Heart left ventricle (tissue), 16 donors: Measurements from ENCODE around the gene RAI1. TPM values are rescaled to one million over a fixed set of nuclear protein-coding genes. Genes with fewer than 3 reads are reported as not detected.

ENCODE experiments used
- ATAC-seq, 4 donors: fragments of 200-7000 bp; cut with Tn5 transposase; one replicate each; pipeline ENCODE4 v1.9.1; 2020 to 2022; ENCODE audit warnings: moderate library complexity in 4 of 4, mild to moderate bottlenecking in 3 of 4, moderate number of reproducible peaks in 1 of 4
- DNase-seq, 5 donors: peaks; one replicate each; pipeline ENCODE4 v3.0.0-alpha.2; 2020
- H3K27ac ChIP-seq, 12 donors: fragments of 200-600 bp; sonication (generic) in 4 of 12; one replicate each; pipeline versions ENCODE4 v1.5.0 to v1.8.0; 2016 to 2022; ENCODE audit warnings: mild to moderate bottlenecking in 2 of 12
- H3K27me3 ChIP-seq, 9 donors: fragments of 200-600 bp; sonication (generic) in 2 of 9; one replicate each; pipeline versions ENCODE4 v1.5.1 to v1.8.0; 2016 to 2022; ENCODE audit warnings: mild to moderate bottlenecking in 3 of 9
- H3K36me3 ChIP-seq, 9 donors: fragments of 200-600 bp; sonication (generic) in 2 of 9; one replicate each; pipeline versions ENCODE4 v1.5.0 to v1.8.0; 2018 to 2022; ENCODE audit warnings: mild to moderate bottlenecking in 2 of 9
- H3K4me1 ChIP-seq, 12 donors: fragments of 200-600 bp; sonication (generic) in 4 of 12; one replicate each; pipeline versions ENCODE4 v1.5.0 to v1.8.0; 2016 to 2022; ENCODE audit warnings: mild to moderate bottlenecking in 3 of 12
- H3K4me3 ChIP-seq, 12 donors: fragments of 200-600 bp; sonication (generic) in 4 of 12; one replicate each; pipeline versions ENCODE4 v1.5.0 to v1.8.0; 2017 to 2022; ENCODE audit warnings: mild to moderate bottlenecking in 9 of 12, moderate library complexity in 4 of 12
- H3K9me3 ChIP-seq, 12 donors: fragments of 200-600 bp; sonication (generic) in 4 of 12; one replicate each; pipeline versions ENCODE4 v1.5.0 to v1.8.0; 2016 to 2022; ENCODE audit warnings: mild to moderate bottlenecking in 1 of 12
- POLR2A ChIP-seq, 2 donors: fragments of 450-650 bp; IDR thresholded peaks; one replicate each; pipeline ENCODE4 v1.6.1; 2017; ENCODE audit warnings: antibody characterized with exemption in 2 of 2, mild to moderate bottlenecking in 2 of 2, moderate library complexity in 2 of 2
- WGBS, 4 donors: extraction: QIAGEN DNeasy Blood & Tissue Kit in 2 of 4; methylation state at CpG; one replicate each; pipeline versions ENCODE4 v1.1.5 to v1.1.7; 2013 to 2018; 5-methylcytosine and 5-hydroxymethylcytosine counted together
- intact Hi-C, 10 donors: fragments of 100-400 bp; cut with DNase I; formaldehyde crosslinking; loops; one replicate each; pipeline versions ENCODE4 v1.11.1 to v1.14.2; 2022
- polyA plus RNA-seq, 2 donors: library from polyadenylated mRNA; stranded (reverse); fragments of 200-250 nt; gene quantifications; one replicate each; pipeline ENCODE4 v1.2.3, GENCODE V29; 2013
- total RNA-seq, 9 donors: library from RNA; depleted of rRNA in 2 of 9; stranded (reverse); fragments of >200 nt in 2 of 9; fragmentation: NEBNext Ultra II Directional in 3 of 9; extraction: Animal tissue kit (Norgen Biotek cat#: 25700) in 3 of 9; gene quantifications; one replicate each; pipeline versions ENCODE4 v1.1.0 to v1.2.4, GENCODE V29; 2016 to 2023
- TF ChIP-seq, protein P1 (sequence below), 12 donors: fragments of 200-600 bp; sonication (generic) in 4 of 12; IDR thresholded peaks; one replicate each; pipeline versions ENCODE4 v1.5.0 to v1.8.0; 2018 to 2022; ENCODE audit warnings: antibody characterized with exemption in 12 of 12, mild to moderate bottlenecking in 5 of 12
- donor health status: ischemic (EF 13 %, LVEDD 7.1; RV severe dilation, severe dysfunction).
- donor health status: healthy with polysubstance abuse.
- donor health status: DM: no; HTN: yes; CAD: no.
- donor health status: DM: no; HTN: no; CAD: no.
- donor health status: ischemic (EF 25% LVEDD 6.9; RV normal size, moderate dysfunction).
- donor health status: ischemic (EF 25% LVEDD 5.7; RV mildly dilated, moderate dysfunction).
- donor health status: healthy.
- donor health status: DM: yes; HTN: yes; CAD: no.
- donor health status: ischemic (EF 35%, LVEDD 5.7; RV mildly dilated, moderate dysfunction).
- donor health status: nonischemic (EF 11% LVEDD 7.7; RV severe dilation, severe dysfunction).
- donor health status: DM: yes; HTN: yes; CAD: no.
- donor health status: PGD.
- donor health status: ischemic (EF 29% LVEDD 5.4; RV normal size, mild dysfunction).
- donor health status: nonischemic (EF 23%, LVEDD 6.1; RV moderate dilation, normal function).

Gene RAI1
- total and polyA plus RNA-seq, 11 donors, result 15.1 to 37.2 (median 20.8) TPM

DNA sequence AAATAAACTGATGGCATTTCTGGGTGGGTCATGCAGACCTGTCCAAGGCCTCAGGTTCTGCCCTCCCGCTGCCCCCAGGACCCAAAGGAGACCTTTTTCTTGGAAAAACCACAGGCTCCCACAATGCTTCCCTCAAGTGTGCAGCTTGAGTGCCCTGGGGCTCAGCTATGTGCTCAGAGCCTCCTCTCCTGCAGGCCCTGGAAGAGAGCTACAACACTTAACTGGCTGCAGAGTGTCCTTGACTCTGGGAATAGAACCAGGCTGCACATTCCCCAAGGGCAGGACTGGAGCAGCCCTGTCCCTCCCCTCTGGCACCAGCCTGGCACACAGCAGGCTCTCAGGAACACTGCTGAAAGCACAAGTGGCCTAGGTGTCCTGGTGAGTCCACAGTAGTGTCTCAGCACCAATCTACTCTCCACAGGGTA lies 160.4 kb downstream of the RAI1 start:
- Histone ChIP-seq H3K4me3 (no peak overlapping the region), H3K36me3 (peaks cover 0 to 9% (median 3%) of the 10 kb centered on the region in 9 donors), H3K27me3 (no peaks in the 10 kb centered on the region), H3K4me1 (peaks cover 23 to 65% (median 54%) of the 10 kb centered on the region in 12 donors), H3K9me3 (no peaks in the 10 kb centered on the region), H3K27ac (peak overlapping the region; percentile 95 to 100 (median 98))
- intact Hi-C loops, result no loop called here
- TF ChIP-seq, protein P1, sequence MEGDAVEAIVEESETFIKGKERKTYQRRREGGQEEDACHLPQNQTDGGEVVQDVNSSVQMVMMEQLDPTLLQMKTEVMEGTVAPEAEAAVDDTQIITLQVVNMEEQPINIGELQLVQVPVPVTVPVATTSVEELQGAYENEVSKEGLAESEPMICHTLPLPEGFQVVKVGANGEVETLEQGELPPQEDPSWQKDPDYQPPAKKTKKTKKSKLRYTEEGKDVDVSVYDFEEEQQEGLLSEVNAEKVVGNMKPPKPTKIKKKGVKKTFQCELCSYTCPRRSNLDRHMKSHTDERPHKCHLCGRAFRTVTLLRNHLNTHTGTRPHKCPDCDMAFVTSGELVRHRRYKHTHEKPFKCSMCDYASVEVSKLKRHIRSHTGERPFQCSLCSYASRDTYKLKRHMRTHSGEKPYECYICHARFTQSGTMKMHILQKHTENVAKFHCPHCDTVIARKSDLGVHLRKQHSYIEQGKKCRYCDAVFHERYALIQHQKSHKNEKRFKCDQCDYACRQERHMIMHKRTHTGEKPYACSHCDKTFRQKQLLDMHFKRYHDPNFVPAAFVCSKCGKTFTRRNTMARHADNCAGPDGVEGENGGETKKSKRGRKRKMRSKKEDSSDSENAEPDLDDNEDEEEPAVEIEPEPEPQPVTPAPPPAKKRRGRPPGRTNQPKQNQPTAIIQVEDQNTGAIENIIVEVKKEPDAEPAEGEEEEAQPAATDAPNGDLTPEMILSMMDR (IDR thresholded peaks at IDR 0.05), result no peak
- TF ChIP-seq POLR2A (IDR thresholded peaks at IDR 0.05), result no peak
- WGBS, 4 donors, result 63 to 80% (median 73%) methylated on average over 1 of the region's 1 CpG
- DNase-seq (peak in 4 of 5 donors; percentile 74 to 91 (median 83)), ATAC-seq (peak; percentile 59 to 71 (median 60))

GRCh38 chr17:17842111-17842876 lies 161.0 kb downstream of the RAI1 start:
- no peak for TF ChIP-seq POLR2A (IDR thresholded peaks at IDR 0.05)
- TF ChIP-seq, protein P1 (IDR thresholded peaks at IDR 0.05), result no peak
- no peak overlapping the region for H3K4me3 ChIP-seq
- DNase-seq (no peak), ATAC-seq (no peak)
- H3K36me3 ChIP-seq, result peaks cover 0 to 16% (median 9%) of the 10 kb centered on the region in 9 donors
- H3K9me3 ChIP-seq, result no peaks in the 10 kb centered on the region
- H3K27me3 ChIP-seq, result no peaks in the 10 kb centered on the region
- H3K4me1 ChIP-seq, result peaks cover 22 to 58% (median 48%) of the 10 kb centered on the region in 12 donors
- peak overlapping the region; percentile 60 to 100 (median 98) for H3K27ac ChIP-seq
- 49 to 70% (median 51%) methylated on average over 4 to 9 of the region's 9 CpGs for WGBS, 4 donors
- intact Hi-C loops, result no loop called here

DNA sequence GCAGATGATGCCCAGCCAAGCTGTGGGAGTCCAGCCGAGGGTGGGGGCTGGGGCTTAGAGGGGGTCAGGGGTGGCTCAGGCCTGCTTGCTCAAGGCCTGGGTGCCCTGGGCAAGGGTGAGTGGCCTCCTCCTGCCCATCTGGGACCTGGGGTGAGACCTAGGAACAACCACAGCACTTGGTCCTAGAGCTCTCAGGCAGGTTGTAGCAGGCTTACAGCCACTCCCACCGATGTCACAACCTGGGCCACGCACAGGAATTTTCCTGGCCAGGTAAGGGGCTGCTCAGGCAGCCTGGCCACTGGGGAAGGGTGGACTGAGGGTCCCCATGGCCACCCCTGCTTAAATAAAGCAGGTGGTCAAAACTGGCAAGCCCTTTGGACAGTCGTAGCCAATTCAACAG lies 161.8 kb downstream of the RAI1 start:
- H3K27ac ChIP-seq, result peak overlapping the region in 5 of 12 donors; percentile 97 to 99 (median 98)

DNA sequence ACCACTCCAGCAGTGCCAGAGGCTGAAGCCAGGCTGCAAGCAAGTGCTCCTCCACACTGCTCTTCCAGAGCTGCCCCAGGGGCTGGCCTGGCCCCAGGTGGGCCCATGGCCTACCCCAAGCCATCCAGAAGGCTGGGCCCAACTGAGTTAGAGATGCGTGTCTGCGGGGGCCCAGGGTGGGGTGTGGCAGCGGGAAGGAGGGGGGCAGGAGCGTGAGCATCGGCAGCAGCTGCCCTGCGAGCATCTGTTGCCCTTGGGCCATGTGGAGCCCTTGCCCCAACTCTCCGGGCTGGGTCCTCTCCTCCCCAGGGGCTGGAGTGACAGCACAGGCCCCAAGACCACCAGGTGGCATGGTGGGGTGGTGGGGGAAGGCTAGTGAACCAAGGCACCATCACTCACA lies 162.8 kb downstream of the RAI1 start:
- Histone ChIP-seq H3K9me3 (no peaks in the 10 kb centered on the region), H3K4me3 (no peak overlapping the region), H3K36me3 (peaks cover 0 to 17% (median 11%) of the 10 kb centered on the region in 9 donors), H3K4me1 (peaks cover 15 to 50% (median 39%) of the 10 kb centered on the region in 12 donors), H3K27me3 (no peaks in the 10 kb centered on the region), H3K27ac (peak overlapping the region in 1 of 12 donors; percentile 9)
- DNase-seq, result no peak
- no peak for ATAC-seq
- no peak for TF ChIP-seq POLR2A (IDR thresholded peaks at IDR 0.05)
- intact Hi-C loops, result no loop called here
- WGBS, 4 donors, result 77 to 90% (median 86%) methylated on average over 5 to 7 of the region's 7 CpGs

More for the DNA sequence above, 161.8 kb downstream of the RAI1 start:
- Histone ChIP-seq H3K4me1 (peaks cover 14 to 50% (median 40%) of the 10 kb centered on the region in 12 donors), H3K4me3 (no peak overlapping the region), H3K36me3 (peaks cover 0 to 17% (median 11%) of the 10 kb centered on the region in 9 donors), H3K9me3 (no peaks in the 10 kb centered on the region), H3K27me3 (no peaks in the 10 kb centered on the region)
- DNase-seq (no peak), ATAC-seq (no peak)
- TF ChIP-seq POLR2A (IDR thresholded peaks at IDR 0.05), result no peak
- TF ChIP-seq, protein P1 (IDR thresholded peaks at IDR 0.05), result no peak
- 68 to 96% (median 86%) methylated on average over 3 to 4 of the region's 4 CpGs for WGBS, 4 donors
- intact Hi-C loops, result no loop called here
